Fibroblast of skin of back (primary cell): ENCODE measurements around the gene SLC35F2.
A peak's percentile ranks its signal among the peaks of the same experiment; 100 is the strongest.
"Not testable (repeated sequence)": the region's sequence is repeated elsewhere in the genome, so short reads cannot be mapped to it uniquely, and the experiment has no call there.

Source experiments
- DNase-seq: peaks from one replicate; pipeline ENCODE4 v3.0.0-alpha.2; 2013

The SLC35F2 gene

DNA sequence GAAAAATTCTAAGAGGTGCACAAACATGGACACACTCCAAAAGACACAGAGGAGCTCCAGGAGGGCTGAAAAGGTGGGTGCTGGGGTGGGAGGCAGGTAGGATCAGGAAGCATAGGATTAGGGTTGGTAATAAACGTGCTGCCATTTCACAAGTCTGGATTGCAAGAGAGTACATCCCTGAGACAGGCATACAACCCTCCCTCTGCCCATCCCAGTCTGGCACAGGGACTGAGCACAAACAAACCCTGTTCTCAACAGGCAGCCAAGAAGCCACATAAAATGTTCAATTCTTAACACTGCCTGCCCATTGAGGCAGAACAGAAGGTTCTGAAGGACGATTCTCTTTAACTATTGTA lies 18.5 kb downstream of the SLC35F2 start:
- no peak for DNase-seq

DNA sequence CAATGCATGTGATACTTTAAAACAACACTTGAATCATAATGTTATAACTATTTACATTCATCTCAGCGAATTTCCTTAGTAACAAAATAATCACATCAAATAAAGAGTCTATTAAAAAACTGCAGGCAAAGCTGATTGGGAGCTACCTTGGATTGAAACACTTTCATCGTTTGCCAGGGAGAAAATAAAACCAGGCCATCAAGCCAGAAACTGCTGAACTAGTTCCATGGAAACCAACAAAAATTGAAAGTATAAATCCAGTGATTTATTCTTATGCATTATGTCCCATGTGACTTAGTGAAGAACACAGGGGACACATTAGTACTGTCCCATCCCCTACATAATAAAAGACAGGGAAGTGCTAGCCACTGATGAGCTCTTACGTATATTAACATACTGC lies 21.7 kb downstream of the SLC35F2 start:
- no peak for DNase-seq

DNA sequence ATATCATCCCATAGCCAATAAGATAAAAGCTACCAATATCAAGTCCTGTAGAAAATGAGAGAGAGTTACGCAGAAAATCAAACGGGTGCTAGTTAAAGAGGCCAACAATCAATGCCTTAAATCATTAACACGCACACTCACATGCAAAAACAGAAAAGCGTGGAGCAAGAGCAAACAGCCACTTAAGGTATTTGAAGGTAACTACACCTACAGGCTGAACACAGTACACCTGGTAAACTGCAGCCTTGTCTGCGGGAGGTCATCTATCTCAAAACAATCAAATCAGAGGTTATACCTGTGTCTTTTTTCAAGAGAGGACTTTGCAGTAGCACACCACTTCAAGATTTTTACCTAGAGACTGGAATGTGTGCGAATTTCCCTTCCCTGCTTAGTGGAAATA lies 23.6 kb downstream of the SLC35F2 start:
- no peak for DNase-seq

DNA sequence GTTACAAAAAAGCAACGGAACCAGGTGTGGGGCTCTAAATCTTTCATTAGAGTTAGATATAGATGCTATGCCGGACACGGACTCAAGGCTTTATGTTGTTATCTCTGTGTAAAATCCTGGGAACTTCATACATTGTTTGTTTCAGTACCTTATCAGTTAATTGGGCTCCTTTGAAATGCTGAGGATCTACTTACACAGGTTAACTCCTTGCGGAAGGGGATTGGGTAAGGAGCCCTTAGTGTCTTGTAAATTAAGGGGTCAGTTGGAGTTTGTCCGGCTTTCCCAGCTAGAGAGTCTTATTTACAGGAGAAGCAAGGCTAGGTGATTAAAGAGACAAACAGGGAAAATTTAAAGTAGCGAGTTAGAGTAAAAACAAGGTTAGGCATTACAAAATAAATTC lies 24.7 kb downstream of the SLC35F2 start:
- not testable (repeated sequence) for DNase-seq

DNA sequence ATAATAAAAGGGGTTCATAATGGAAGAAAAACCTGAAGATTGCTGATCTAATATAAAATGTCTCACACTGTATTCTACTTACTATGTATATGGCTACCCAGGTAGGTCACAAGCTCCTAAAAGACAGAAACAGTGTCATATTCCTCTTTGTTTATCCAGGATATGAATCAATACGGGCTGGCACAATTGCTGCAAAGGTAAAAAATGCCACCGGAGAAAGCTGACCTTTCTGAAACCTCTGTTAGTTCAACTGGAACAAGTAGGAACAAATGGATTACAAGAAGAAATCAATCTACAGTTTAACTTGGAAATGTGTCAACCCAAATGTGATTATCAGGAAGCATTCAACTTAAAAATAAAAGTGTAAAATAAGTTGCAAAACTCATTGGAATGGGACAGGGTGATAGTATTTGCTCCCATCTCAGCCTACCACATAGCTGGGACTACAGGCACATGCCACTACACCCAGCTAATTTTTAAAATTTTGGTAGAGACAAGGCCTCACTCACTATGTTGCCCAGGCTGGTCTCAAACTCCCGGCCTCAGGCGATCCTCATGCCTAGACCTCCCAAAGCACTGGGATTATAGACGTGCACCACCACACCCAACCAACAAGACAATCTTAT lies 27.6 kb downstream of the SLC35F2 start:
- no peak for DNase-seq

DNA sequence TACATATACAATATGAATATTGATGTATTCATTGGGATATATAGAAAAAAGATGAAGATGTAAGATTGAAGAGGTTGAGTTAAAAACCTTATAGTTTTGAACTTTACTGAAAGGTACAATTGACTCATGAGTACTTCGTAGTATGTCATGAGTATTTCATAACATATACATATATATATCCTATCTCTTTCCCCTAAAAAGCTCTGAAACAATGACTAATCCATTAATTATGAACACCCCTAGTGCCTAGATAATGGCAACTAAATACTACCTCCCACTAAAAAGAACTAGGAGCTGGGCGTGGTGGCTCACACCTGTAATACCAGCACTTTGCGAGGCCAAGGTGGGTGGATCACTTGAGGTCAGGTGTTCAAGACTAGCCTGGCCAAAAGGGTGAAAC lies 31.5 kb downstream of the SLC35F2 start:
- no peak for DNase-seq

DNA sequence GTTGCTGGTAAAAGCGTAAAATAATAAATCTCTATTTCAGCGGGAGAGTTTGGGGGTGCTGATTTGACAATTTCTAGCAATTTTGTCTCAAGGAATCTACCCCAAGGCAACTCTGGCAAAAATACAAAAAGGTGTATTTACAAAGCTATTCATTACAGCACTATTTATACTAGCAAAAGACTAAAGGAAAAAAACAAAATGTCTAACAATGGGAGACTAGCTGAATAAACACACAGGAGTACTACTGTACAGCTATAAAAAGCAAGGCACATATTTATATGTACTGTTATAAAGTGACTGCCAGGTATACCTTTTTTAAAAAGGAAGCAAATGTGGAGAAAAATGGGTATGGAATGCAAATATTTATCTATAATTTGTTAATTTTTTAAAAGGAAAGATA lies 32.7 kb downstream of the SLC35F2 start:
- DNase-seq: no peak

DNA sequence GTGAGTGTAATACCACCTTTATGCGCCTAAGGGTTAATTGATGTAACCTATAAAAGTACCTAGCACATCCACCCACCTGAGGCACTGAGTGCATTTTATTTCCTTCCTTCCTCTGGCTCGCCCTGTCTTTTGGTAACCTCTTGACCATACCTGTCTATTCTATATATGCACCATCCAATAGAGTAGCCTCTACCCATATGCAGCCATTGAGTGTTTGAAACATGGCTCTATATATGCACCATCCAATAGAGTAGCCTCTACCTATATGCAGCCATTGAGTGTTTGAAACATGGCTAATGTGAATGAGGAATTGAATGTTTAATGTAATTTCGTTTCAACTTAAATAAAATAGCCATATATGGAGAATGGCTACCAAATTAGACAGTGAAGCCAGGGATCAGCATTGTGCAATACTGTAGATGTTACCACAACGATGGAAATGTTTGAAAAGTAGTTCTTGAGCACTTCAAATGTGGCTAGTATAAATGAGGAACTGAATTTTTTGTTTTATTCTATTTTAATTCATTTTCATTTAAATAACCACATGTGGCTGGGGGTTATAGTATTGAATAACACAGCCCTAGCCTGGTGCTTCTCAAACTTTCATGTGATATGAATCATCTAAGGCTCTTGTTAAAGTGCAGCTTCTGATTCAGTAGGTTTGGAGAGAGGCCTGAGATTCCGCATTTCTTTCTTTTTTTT lies 33.8 kb downstream of the SLC35F2 start:
- no peak for DNase-seq

DNA sequence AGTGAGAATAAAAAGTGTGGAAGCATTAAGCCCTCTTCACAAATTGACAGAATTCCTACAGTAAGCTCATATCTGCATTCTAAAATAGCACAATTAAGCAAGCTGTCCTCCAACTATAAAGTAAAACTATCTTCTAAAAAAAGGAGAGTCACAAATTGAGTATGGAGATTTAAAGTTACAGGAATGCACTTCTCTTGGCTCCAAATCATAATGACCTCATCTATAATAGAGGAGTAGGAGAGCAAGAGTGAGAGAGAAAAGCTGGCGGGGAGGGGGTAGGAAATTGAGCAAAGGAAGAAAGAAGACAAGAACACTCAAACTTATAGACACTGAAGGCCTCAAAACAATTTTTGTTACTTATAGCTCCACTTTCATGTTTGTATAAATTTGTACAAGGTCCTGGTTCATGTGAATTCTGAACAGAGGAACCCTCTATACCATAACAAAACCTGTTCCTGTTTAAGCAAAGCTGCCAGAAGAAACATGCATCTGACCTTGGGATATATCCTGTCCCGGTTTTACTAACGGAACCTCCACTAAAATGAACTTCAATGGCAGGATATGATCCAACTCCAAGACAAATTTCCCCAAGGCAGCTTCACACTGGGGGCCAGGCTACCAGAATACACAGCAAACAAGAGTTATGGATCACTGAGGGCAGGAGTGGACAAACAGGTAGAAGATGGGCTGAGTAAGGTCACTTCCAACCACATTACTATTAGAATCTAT lies 37.2 kb downstream of the SLC35F2 start:
- peak; percentile 25 for DNase-seq

DNA sequence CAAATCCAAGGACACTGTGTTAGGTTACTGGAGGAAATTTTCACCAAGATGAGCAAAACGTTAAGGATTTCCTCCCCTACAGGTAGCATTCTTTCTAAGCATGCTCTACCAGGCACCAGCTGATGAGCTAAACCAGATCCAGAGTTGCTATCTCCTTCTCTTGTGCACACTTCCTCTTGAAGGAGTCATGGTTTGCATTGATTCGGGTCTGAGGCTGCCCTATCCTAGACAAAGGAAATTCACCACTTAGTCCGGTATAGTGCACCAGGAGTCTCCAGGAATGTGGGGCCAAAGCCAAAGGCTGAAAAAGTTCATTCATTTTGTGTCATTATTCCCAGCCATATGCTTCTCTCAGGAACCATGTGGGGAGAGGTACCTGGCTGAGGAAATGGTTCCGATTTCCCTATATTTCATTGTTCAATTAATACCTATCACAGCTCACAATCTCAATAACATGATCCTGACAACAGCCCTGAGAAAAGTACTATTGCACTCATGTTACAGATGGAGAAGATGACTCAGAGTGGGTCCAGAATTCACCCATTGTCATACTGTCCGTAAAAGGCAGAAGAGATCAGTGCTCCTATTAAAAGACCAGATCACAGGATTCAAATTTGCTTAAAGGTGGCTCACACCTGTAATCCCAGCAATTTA lies 39.1 kb downstream of the SLC35F2 start:
- no peak for DNase-seq

DNA sequence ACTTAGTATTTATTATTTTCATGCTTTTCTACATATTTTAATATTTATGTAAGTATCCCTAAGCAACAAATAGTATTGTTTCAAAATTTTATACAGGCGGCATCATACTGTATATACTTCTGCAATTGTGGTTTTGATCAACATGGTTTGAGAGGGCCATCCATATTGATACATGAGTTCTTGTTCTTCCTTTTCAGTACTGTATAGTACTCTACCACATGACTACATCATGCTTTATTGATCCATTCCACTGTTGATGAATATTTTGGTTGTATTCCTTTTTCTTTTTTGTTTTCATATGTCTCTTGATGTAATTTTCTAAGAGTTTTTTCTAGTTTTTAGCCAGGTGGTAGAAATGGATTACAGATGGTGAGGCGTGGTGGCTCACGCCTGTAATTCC lies 40.1 kb downstream of the SLC35F2 start:
- DNase-seq: no peak

DNA sequence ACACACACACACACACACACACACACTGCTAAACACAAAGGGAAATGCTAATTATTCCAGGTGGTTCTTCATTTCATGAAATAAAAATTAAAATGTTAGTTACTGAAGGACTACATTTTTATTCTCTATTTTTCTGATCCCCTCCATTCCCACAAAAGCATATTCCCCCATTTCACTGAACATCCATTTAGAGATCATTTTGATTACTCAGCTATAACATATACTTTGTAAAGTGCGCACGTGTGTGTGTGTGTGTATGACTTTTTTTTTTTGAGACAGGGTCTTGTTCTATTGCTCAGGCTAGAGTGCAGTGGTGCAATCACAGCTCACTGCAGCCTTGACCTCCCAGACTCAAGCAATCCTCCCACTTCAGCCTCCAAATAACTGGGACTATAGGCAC lies 42.6 kb downstream of the SLC35F2 start:
- DNase-seq: no peak

DNA sequence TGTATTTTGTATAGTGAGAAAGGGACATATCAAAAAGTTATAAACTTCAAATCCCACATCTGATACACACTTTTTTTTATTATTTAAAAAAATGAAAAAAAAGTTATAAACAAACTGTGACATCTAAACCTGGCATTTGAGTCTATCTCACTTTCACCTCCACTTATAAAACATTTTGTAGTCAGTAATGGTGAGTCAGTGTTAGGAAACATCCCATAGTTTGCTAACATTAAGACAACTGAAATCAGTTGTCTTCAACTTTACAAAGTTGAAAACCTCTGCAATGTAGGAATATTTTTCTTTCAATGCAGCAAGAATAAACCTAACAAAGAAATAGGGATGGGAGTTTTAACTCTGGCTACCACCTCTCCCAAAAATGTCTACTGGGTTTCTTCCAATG lies 47.7 kb downstream of the SLC35F2 start:
- DNase-seq: no peak

DNA sequence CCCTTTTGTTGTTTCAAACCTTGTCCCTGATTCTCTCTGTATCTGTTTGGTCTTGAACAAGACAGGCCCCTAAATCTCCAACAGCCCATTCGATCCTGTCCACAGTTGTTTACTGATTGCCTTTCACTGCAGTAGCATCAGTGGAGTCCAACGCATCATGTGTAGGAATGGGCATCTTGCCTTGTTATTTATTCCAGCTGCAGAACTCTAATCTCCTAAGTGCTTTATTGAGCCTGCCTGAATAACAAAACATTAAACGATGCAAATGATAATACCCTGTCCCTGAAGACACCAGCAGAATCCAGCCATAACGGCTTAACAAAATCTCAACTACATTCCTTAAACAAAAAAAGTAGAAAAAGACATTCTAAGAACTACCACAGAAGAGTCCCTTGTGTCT lies 50.1 kb downstream of the SLC35F2 start:
- DNase-seq: no peak

DNA sequence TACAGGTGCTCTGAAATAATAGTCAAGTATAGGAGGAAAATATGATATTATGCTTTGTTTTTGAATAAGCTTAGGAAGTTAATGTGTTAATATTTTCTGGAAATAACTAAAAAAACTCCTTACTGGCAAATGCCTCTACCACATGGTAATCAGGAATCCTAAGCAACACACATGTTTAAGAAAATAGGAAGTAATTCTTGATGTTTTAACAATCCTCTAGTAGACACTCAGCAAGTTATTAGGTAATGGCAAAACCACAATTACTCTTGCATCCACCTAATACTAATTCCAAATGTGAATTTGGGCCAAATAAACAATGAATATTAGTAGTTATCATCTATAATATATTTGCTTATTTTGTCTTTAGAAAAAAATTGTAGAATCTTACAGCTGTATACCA lies 53.6 kb downstream of the SLC35F2 start:
- no peak for DNase-seq

DNA sequence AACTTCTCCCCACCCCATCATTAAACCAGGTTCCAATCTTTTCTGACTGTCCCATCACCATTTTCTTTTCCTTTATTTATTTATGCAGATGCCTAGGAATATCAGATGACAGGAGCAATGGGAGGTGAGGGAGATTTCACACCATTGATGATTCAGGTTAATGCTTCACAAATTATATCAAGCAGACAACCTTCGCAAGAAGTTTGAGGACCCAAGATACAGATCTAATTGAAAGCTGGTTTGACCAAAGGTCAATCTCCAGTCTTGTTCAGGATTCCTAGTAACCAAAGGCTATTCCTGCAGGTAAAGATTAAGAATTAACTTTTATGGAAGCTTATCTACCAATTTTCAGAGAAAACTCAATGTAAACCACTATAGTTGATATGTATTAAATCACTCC lies 54.4 kb downstream of the SLC35F2 start:
- DNase-seq: no peak

DNA sequence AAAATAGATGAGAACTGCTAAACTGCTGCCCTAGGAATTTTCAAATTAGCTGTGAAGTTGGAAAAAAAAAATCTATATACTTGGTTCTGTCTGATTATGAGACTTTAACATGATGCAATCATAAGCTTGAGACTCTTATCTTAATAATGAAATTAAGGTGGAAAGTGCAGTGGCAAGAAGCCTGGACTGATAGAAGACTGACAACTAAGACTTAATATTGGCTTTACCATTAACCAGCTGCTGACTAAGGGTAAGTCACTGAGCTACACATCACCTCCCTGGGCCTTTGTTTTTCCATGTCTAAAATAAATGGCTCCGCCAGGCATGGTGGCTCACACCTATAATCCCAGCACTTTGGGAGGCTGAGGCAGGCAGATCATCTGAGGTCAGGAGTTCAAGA lies 56.9 kb downstream of the SLC35F2 start:
- no peak for DNase-seq

DNA sequence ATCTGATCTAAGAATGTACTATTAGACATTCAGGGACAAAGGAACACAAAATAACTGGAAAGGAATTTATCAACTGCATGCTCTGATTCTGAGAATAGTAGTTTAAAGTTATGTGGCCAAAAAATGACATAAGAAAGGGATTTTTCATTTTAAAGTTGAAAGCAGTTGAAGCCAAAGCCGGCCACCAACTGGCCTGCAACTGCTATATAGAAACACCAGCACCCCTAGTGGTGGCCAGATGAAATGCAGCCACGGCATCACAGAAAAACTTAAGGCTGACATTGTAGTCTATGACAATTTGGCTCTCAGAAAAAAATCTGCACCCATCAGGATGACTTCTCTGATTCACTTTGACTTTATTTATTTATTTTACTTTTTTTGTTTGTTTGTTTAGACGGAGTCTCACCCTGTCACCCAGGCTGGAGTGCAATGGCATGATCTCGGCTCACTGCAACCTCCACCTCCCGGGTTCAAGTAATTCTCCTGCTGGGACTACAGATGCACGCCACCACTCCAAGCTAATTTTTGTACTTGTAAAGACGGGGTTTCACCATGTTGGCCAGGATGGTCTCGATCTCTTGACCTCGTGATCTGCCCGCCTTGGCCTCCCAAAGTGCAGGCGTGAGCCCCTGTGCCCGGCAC lies 59.2 kb downstream of the SLC35F2 start:
- peak; percentile 64 for DNase-seq

DNA sequence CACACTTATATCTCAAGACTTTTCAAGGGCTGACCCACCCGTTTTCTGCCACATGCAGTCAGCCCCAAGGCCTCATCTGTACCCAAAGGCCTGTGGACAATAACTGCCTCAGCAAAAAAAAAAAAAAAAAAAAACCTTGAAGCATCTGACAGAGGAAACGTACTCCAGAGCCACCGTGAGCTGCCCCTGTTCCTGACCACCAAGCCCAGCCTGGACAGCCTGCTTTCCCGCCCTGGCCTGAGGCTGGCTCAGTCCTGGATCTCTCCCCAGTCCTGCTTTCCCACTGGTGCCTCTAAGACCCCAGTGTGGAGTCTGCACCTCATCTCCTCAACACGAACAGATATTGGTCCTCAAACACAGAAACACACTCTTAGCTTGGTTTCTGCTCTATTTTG lies 66.5 kb downstream of the SLC35F2 start:
- no peak for DNase-seq

DNA sequence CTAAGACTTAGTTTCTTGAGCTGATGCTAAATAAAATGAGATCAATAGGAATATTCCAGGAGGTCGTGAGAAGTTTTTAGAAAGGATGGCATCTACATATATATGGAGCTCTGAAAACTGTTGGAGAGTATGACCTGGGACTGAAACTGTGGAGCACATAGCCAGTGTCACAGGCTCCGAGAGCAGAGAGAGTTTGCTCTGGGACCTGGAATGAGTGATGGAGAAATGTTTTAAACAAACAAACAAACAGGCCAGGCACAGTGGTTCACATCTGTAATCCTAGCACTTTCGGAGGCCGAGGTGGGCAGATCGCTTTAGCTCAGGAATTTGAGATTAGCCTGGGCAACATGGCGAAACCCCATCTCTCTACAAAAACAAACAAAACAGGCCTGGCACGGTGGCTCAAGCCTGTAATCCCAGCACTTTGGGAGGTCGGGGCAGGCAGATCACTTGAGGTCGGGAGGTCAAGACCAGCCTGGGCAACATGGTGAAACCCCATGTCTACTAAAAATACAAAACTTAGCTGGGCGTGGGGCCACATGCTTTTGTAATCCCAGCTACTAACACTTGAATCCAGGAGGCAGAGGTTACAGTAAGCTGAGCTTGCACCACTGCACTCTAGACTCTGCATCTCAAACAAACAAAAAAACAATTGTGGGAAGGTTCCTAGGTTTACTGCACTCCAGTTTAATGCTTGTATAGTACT lies 67.1 kb downstream of the SLC35F2 start:
- no peak for DNase-seq

DNA sequence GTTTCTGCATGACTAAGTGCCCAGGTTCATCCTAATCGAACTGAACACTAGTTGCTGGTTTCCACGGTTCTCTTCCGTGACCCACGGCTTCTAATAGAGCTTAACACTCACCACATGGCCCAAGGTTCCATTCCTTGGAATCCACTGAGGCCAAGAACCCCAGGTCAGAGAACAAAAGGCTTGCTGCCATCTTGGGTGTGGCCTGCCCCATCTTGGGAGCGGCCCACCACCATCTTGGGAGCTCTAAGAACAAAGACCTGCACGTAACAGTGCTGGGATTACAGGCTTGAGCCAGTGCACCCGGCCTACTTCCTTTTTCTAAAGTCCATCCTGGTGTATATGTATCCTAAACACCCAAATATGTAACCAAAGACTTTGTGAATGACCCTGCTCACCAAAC lies 68.8 kb downstream of the SLC35F2 start:
- no peak for DNase-seq

DNA sequence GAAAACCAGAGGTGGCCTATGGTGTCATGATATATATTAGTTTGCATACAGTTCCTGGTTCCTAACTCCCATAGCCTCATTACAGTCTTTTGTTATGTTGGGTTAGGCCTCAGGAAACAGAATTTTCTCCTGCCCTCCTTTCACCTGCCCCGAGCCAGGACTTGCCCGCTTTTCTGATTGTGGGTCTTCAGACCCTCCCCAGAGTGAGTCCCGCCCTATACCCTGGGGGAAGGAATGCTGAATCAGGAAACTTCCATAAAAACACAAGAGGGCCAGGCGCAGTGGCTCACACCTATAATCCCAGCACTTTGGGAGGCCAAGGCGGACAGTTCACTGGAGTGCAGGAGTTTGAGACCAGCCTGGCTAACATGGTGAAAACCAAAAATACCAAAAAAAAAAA lies 70.9 kb downstream of the SLC35F2 start:
- DNase-seq: no peak

DNA sequence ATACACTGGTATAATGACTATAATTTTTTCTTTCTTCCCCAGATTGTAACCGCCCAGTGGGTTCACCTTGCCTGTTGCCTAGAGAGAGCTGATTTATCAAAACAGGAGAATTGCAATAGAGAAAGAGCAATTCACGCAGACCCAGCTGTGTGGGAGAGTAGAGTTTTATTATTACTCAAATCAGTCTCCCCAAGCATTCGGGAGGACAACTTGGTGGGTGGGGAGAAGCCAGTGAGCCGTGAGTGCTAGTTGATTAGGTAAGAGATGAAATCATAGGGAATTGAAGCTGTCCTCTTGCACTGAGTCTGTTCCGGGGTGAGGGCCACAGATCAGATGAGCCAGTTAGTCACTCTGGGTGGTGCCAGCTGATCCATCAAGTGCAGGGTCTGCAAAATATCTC lies 73.2 kb downstream of the SLC35F2 start:
- DNase-seq: no peak
